OCI-LY7 (cell line): ENCODE results near the gene GRIK2.

Experiments used
- CTCF ChIP-seq: fragments of 200-600 bp; sonication (generic); conservative IDR thresholded peaks from 2 replicates; pipeline ENCODE4 v1.5.1; 2014; ENCODE audit warnings: mild to moderate bottlenecking, antibody characterized with exemption, low read length, moderate library complexity, mixed read lengths
- EZH2phosphoT487 ChIP-seq: fragments of 200-600 bp; sonication (generic); IDR thresholded peaks from 2 replicates; pipeline ENCODE4 v1.6.1; 2018; ENCODE audit warnings: low read depth, borderline replicate concordance, mild to moderate bottlenecking, mixed run types, antibody characterized with exemption, low read length, moderate library complexity, mixed read lengths

DNA sequence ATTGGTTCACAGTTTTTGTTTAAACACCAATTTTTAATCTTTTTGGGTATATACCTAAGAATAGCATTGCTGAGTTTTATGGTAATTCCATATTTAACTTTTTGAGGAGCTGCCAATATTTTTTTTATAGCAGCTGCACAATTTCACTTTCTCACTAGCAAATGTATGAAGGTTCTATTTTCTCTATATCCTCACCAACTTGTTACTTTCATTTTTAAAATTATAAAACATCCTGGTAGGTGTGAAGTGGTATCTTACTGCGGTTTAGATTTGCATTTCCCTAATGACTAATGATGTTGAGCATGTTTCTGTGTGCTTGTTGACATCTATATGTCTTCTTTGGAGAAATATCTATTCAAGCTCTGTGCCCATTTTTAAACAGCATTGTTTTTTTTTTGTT lies 452.1 kb downstream of the GRIK2 start:
- no peak for TF ChIP-seq EZH2phosphoT487
- TF ChIP-seq CTCF = no peak
